Cortex of kidney (tissue), 1 donor: Measurements from ENCODE around the gene MSI2.

Experiments used
- DNase-seq: peaks from one replicate; lab custom pipeline; 2025; lab: John Stamatoyannopoulos, UW

MSI2 gene

GRCh38 chr17:57665696-57666095, 409.4 kb downstream of the MSI2 start:
- DNase-seq, result no peak

- DNase-seq, result no peak
Measured at GRCh38 chr17:57666201-57666870, 410.0 kb downstream of the MSI2 start.

- no peak for DNase-seq
Measured at GRCh38 chr17:57666946-57667345, 410.6 kb downstream of the MSI2 start.

GRCh38 chr17:57667461-57667923, 411.2 kb downstream of the MSI2 start:
- DNase-seq, result no peak

GRCh38 chr17:57668332-57668731, 412.0 kb downstream of the MSI2 start:
- DNase-seq, result no peak

GRCh38 chr17:57669671-57670529, 413.6 kb downstream of the MSI2 start:
- no peak for DNase-seq

GRCh38 chr17:57670769-57671569, 414.6 kb downstream of the MSI2 start:
- DNase-seq, result no peak

- DNase-seq, result no peak
Measured at GRCh38 chr17:57671667-57672632, 415.6 kb downstream of the MSI2 start.

- no peak for DNase-seq
Measured at GRCh38 chr17:57672971-57673370, 416.6 kb downstream of the MSI2 start.

GRCh38 chr17:57674894-57675293, 418.6 kb downstream of the MSI2 start:
- no peak for DNase-seq

- DNase-seq, result no peak
Measured at GRCh38 chr17:57675427-57676387, 419.4 kb downstream of the MSI2 start.

- DNase-seq, result no peak
Measured at GRCh38 chr17:57676543-57676942, 420.2 kb downstream of the MSI2 start.

GRCh38 chr17:57677301-57677700, 421.0 kb downstream of the MSI2 start:
- DNase-seq, result no peak

GRCh38 chr17:57677858-57678257, 421.5 kb downstream of the MSI2 start:
- no peak for DNase-seq

- no peak for DNase-seq
Measured at GRCh38 chr17:57678393-57678792, 422.1 kb downstream of the MSI2 start.

- no peak for DNase-seq
Measured at GRCh38 chr17:57679356-57679755, 423.0 kb downstream of the MSI2 start.

- no peak for DNase-seq
Measured at GRCh38 chr17:57679906-57680695, 423.8 kb downstream of the MSI2 start.

GRCh38 chr17:57682701-57683100, 426.4 kb downstream of the MSI2 start:
- DNase-seq, result no peak
